CD14-positive monocyte (primary cell): ENCODE measurements around the gene ANKRD30B. TPM values are rescaled to one million over a fixed set of nuclear protein-coding genes. Genes with fewer than 3 reads are reported as not detected.
"Not testable (repeated sequence)": the region's sequence is repeated elsewhere in the genome, so short reads cannot be mapped to it uniquely, and the experiment has no call there.

ENCODE experiments used
- DNase-seq, 3 donors: peaks; one replicate each; pipeline ENCODE4 v3.0.0-alpha.2; 2011 to 2022
- H2AFZ ChIP-seq: 2 replicates; pipeline ENCODE4 v1.6.0; 2012; ENCODE audit warnings: mild to moderate bottlenecking, low read depth, low read length, inconsistent platforms; ENCODE audit not compliant: insufficient read depth, poor library complexity, severe bottlenecking
- H3K27ac ChIP-seq, 2 donors: 1 replicate in 1 of 2; 2 replicates in 1 of 2; pipeline ENCODE4 v1.5.1; 2012 to 2013; ENCODE audit warnings: low read length in 2 of 2, control low read depth in 1 of 2, inconsistent platforms in 1 of 2, low read depth in 1 of 2, mild to moderate bottlenecking in 1 of 2
- H3K27me3 ChIP-seq, 2 donors: one replicate each; pipeline versions ENCODE4 v1.6.0 to v1.6.1; 2011 to 2013; ENCODE audit warnings: low read length in 2 of 2; ENCODE audit not compliant: control insufficient read depth in 2 of 2, insufficient read depth in 2 of 2
- H3K36me3 ChIP-seq, 2 donors: replicated peaks in 1 of 2; 1 replicate in 1 of 2; 2 replicates in 1 of 2; pipeline versions ENCODE4 v1.5.1 to v1.6.1; 2012 to 2013; ENCODE audit warnings: low read length in 2 of 2, control low read depth in 1 of 2, inconsistent platforms in 1 of 2, mild to moderate bottlenecking in 1 of 2; ENCODE audit not compliant: insufficient read depth in 2 of 2, control insufficient read depth in 1 of 2
- H3K4me1 ChIP-seq, 2 donors: 1 replicate in 1 of 2; 2 replicates in 1 of 2; pipeline versions ENCODE4 v1.5.1 to v1.6.1; 2012 to 2013; ENCODE audit warnings: low read length in 2 of 2, control low read depth in 1 of 2, inconsistent platforms in 1 of 2, mild to moderate bottlenecking in 1 of 2, moderate library complexity in 1 of 2; ENCODE audit not compliant: insufficient read depth in 2 of 2, control insufficient read depth in 1 of 2
- H3K4me2 ChIP-seq: replicated peaks from 2 replicates; pipeline ENCODE3; 2012; ENCODE audit warnings: low read length, moderate library complexity, mild to moderate bottlenecking; ENCODE audit not compliant: poor library complexity, severe bottlenecking; ENCODE audit errors: extremely low read depth
- H3K4me3 ChIP-seq, 3 experiments: fragments of 200-600 bp in 1 of 3; sonication (generic) in 1 of 3; replicated peaks in 1 of 3; 1 replicate in 2 of 3; 2 replicates in 1 of 3; pipeline ENCODE4 v1.5.1; 2011 to 2013; ENCODE audit warnings: low read length in 3 of 3, mild to moderate bottlenecking in 3 of 3, control low read depth in 2 of 3, low read depth in 2 of 3, inconsistent platforms in 1 of 3, moderate library complexity in 1 of 3
- H3K79me2 ChIP-seq: 2 replicates; pipeline ENCODE4 v1.6.0; 2012; ENCODE audit warnings: mild to moderate bottlenecking, control low read depth, inconsistent platforms, low read length, moderate library complexity; ENCODE audit not compliant: insufficient read depth
- H3K9ac ChIP-seq: 2 replicates; pipeline ENCODE4 v1.6.0; 2017; ENCODE audit warnings: low read length, mild to moderate bottlenecking; ENCODE audit not compliant: insufficient read depth, poor library complexity, severe bottlenecking
- H3K9me3 ChIP-seq, 2 donors: replicated peaks in 1 of 2; 1 replicate in 1 of 2; 2 replicates in 1 of 2; pipeline versions ENCODE4 v1.5.1 to v1.6.1; 2012 to 2013; ENCODE audit warnings: low read length in 2 of 2, control low read depth in 1 of 2; ENCODE audit not compliant: control insufficient read depth in 1 of 2, insufficient read depth in 1 of 2
- H4K20me1 ChIP-seq: 2 replicates; pipeline ENCODE4 v1.6.0; 2012; ENCODE audit warnings: mild to moderate bottlenecking, low read length, control low read depth, moderate library complexity; ENCODE audit not compliant: insufficient read depth
- H3K27ac Mint-ChIP-seq, 7 donors: one replicate each; pipeline ENCODE4 v1.8.0; 2020; ENCODE audit warnings: mild to moderate bottlenecking in 7 of 7, mixed read lengths in 7 of 7, moderate library complexity in 6 of 7, inconsistent platforms in 2 of 7
- H3K27me3 Mint-ChIP-seq, 3 donors: one replicate each; pipeline ENCODE4 v1.8.0; 2021 to 2022; ENCODE audit warnings: low read depth in 3 of 3, mild to moderate bottlenecking in 3 of 3, mixed read lengths in 3 of 3, moderate library complexity in 3 of 3, inconsistent platforms in 1 of 3
- H3K36me3 Mint-ChIP-seq, 2 donors: one replicate each; pipeline ENCODE4 v1.8.0; 2020; ENCODE audit warnings: mixed read lengths in 2 of 2, inconsistent platforms in 1 of 2, mild to moderate bottlenecking in 1 of 2
- H3K4me1 Mint-ChIP-seq: one replicate; pipeline ENCODE4 v1.8.0; 2020; ENCODE audit warnings: mild to moderate bottlenecking, mixed read lengths
- H3K4me3 Mint-ChIP-seq, 2 donors: one replicate each; pipeline ENCODE4 v1.8.0; 2020; ENCODE audit warnings: mild to moderate bottlenecking in 2 of 2, mixed read lengths in 2 of 2, moderate library complexity in 1 of 2
- H3K9me3 Mint-ChIP-seq, 7 donors: one replicate each; pipeline ENCODE4 v1.8.0; 2020 to 2022; ENCODE audit warnings: mixed read lengths in 7 of 7, mild to moderate bottlenecking in 6 of 7, moderate library complexity in 6 of 7, inconsistent platforms in 2 of 7
- WGBS: methylation state at CpG from one replicate; pipeline ENCODE4 v1.1.5; 2013; ENCODE audit warnings: missing lambda C conversion rate; ENCODE audit not compliant: insufficient coverage; 5-methylcytosine and 5-hydroxymethylcytosine counted together
- intact Hi-C, 2 donors: fragments of 100-400 bp; cut with micrococcal nuclease; formaldehyde crosslinking; loops; one replicate each; pipeline versions ENCODE4 v1.15.0 to v1.15.1; 2023
- polyA plus RNA-seq, 3 donors: library from polyadenylated mRNA; depleted of rRNA in 1 of 3; unstranded in 2 of 3; stranded (reverse) in 1 of 3; fragments of 300-500 nt in 2 of 3; fragments of >200 nt in 1 of 3; fragmentation: Illumina TruSeq in 2 of 3; gene quantifications; 1 replicate in 2 of 3; 2 replicates in 1 of 3; pipeline ENCODE4 v1.2.3, GENCODE V29; 2012 to 2021
- small RNA-seq: library from RNA; depleted of rRNA; stranded (forward); fragments of <200 nt; gene quantifications from one replicate; pipeline ENCODE3, GENCODE V24; 2012; ENCODE audit warnings: low read depth; ENCODE audit not compliant: insufficient read length
- TF ChIP-seq, protein P1 (sequence below): fragments of 200-600 bp; IDR thresholded peaks from one replicate; pipeline ENCODE4 v1.8.0; 2022; ENCODE audit warnings: antibody characterized with exemption, mild to moderate bottlenecking

ANKRD30B gene
- polyA plus RNA-seq, 3 donors = not detected

DNA sequence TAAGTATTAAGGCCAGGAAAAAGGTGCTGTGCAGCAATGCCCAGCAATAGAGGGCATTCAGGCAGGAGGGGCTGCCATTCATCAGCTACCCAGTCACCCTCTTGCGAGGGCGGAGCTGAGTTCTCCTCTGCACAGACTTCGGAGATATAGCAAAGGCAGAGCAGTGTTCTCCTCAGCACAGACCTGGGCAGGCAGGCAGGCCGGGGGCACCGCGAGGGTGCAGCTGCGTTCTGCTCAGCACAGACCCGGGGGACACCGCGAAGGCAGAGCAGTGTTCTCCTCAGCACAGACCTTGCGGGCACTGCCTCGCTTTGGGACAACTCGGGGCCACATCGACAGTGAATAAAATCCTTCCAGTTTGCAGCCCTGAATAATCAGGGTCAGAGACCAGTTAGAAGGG is 130.9 kb downstream of the ANKRD30B start:
- H3K27me3 Mint-ChIP-seq, intact Hi-C loops, H3K27ac ChIP-seq, H3K79me2 ChIP-seq, H3K4me1 Mint-ChIP-seq, H3K9ac ChIP-seq, H3K27me3 ChIP-seq, H3K36me3 ChIP-seq, H4K20me1 ChIP-seq, H3K36me3 Mint-ChIP-seq, H3K27ac Mint-ChIP-seq, DNase-seq, H3K4me3 Mint-ChIP-seq, H3K9me3 ChIP-seq, H3K4me2 ChIP-seq, H3K4me1 ChIP-seq, H2AFZ ChIP-seq, H3K4me3 ChIP-seq: not testable (repeated sequence)
- WGBS = no CpG with 5 or more reads among the region's 14 CpGs
- peaks cover 0 to 17% (median 5%) of the 10 kb centered on the region in 7 donors for H3K9me3 Mint-ChIP-seq

DNA sequence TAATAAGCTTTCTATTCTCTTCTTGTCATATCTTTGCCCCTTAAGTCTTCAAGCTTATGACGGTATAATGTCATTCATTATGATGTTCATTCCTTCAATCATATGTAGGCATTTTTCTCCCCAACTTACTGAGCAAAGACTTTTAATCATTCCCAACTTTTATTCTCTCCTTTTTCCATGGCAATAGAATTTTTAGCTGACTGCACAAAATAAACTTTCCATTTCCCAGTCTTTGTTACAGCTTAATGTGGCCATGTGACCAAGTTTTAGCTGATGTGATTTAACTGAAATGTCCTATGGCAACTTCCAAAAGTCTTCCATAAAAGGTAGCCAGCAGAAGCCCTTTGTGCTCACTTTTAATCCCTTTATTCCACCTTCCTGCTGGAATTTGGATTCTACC is 152.5 kb downstream of the ANKRD30B start:
- Histone ChIP-seq H3K27ac (no peak overlapping the region), H3K79me2 (no peaks in the 10 kb centered on the region), H3K9ac (no peak overlapping the region), H3K36me3 (no peaks in the 10 kb centered on the region), H4K20me1 (no peaks in the 10 kb centered on the region), H2AFZ (no peak overlapping the region), H3K4me2 (no peak overlapping the region), H3K4me3 (no peak overlapping the region), H3K9me3 (peaks cover 0 to 7% of the 10 kb centered on the region in 2 donors), H3K27me3 (no peaks in the 10 kb centered on the region), H3K4me1 (no peaks in the 10 kb centered on the region)
- Mint-ChIP-seq H3K27me3 (peaks cover 0 to 4% (median 0%) of the 10 kb centered on the region in 3 donors), H3K9me3 (peaks cover 0 to 14% (median 3%) of the 10 kb centered on the region in 7 donors), H3K4me1 (no peaks in the 10 kb centered on the region), H3K36me3 (no peaks in the 10 kb centered on the region), H3K4me3 (no peak overlapping the region), H3K27ac (no peak overlapping the region)
- WGBS = no CpG with 5 or more reads among the region's 1 CpG
- TF ChIP-seq, protein P1, sequence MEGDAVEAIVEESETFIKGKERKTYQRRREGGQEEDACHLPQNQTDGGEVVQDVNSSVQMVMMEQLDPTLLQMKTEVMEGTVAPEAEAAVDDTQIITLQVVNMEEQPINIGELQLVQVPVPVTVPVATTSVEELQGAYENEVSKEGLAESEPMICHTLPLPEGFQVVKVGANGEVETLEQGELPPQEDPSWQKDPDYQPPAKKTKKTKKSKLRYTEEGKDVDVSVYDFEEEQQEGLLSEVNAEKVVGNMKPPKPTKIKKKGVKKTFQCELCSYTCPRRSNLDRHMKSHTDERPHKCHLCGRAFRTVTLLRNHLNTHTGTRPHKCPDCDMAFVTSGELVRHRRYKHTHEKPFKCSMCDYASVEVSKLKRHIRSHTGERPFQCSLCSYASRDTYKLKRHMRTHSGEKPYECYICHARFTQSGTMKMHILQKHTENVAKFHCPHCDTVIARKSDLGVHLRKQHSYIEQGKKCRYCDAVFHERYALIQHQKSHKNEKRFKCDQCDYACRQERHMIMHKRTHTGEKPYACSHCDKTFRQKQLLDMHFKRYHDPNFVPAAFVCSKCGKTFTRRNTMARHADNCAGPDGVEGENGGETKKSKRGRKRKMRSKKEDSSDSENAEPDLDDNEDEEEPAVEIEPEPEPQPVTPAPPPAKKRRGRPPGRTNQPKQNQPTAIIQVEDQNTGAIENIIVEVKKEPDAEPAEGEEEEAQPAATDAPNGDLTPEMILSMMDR = no peak
- intact Hi-C loops = no loop called here
- no peak for DNase-seq

Small RNA genes within 50 kb of the gene (small RNA-seq; reads per million reads assigned to genes)
- gene MIR3156-2 (not detected), gene RNU6-1210P (not detected)

Other genes with a start within 250 kb of the ANKRD30B start
- not detected for gene POTEC, start 204.6 kb upstream of the ANKRD30B start, polyA plus RNA-seq